HG02678 (cell line): ENCODE data around the gene OR51T1.

ENCODE experiments used
- ATAC-seq: cut with Tn5 transposase; IDR thresholded peaks from one replicate; pipeline ENCODE4 v1.9.1; 2021; ENCODE audit warnings: mild to moderate bottlenecking, moderate library complexity; ENCODE audit not compliant: unreplicated experiment

The OR51T1 gene

DNA sequence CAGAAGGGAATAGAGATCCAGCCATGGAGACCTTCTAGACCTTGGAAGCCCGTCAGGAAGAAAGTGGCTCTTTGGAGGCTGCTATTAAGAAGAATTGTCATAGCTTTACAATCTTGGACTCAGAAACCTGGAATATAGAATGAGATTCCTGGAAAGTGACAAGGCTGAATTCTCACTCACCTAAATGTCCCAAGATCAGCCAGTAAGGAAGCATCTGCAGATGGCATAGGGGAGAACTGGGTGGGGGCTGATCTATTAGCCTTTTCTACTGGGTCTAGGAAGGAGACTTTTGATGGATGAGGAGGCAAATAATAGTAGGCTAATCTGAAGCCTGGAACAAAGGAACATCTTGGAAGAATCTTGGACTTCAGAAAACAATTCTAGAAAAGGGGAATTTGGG lies 42.5 kb downstream of the OR51T1 start, which contains the start of gene OR51G1:
OR51G1 (minus strand) TSS at position 101 of the 400 bp plus-strand sequence; CDS start at position 101, 0 bp downstream.
- ATAC-seq = no peak

GRCh38 chr11:4926608-4927007 lies 44.9 kb downstream of the OR51T1 start:
- ATAC-seq = no peak
